H9 (cell line): ENCODE measurements around the gene ZNF14. TPM values are rescaled to one million over a fixed set of nuclear protein-coding genes. Genes with fewer than 3 reads are reported as not detected.

Experiments used
- DNase-seq: peaks from one replicate; pipeline ENCODE4 v3.0.0-alpha.2; 2017
- H2AFZ ChIP-seq: one replicate; pipeline ENCODE4 v1.6.1; 2013; ENCODE audit warnings: mild to moderate bottlenecking, low read length, control low read depth, moderate library complexity
- H2AK5ac ChIP-seq: 2 replicates; pipeline ENCODE4 v1.6.1; 2013; ENCODE audit warnings: low read length, control low read depth, mixed read lengths; ENCODE audit not compliant: insufficient read length
- H2BK120ac ChIP-seq: one replicate; pipeline ENCODE4 v1.6.1; 2013; ENCODE audit warnings: low read depth, mild to moderate bottlenecking, low read length, control low read depth, inconsistent platforms; ENCODE audit not compliant: poor library complexity, severe bottlenecking
- H2BK12ac ChIP-seq: 2 replicates; pipeline ENCODE4 v1.6.1; 2013; ENCODE audit warnings: low read length, control low read depth, mixed read lengths, low read depth; ENCODE audit not compliant: insufficient read length
- H2BK15ac ChIP-seq: 2 replicates; pipeline ENCODE4 v1.6.1; 2013; ENCODE audit warnings: low read depth, low read length, control low read depth
- H2BK20ac ChIP-seq: one replicate; pipeline ENCODE4 v1.6.1; 2013; ENCODE audit warnings: low read depth, mild to moderate bottlenecking, low read length, control low read depth, inconsistent platforms; ENCODE audit not compliant: poor library complexity, severe bottlenecking
- H2BK5ac ChIP-seq: 2 replicates; pipeline ENCODE4 v1.6.1; 2013; ENCODE audit warnings: low read length, control low read depth, mixed read lengths; ENCODE audit not compliant: insufficient read length
- H3K14ac ChIP-seq: 2 replicates; pipeline ENCODE4 v1.6.1; 2013; ENCODE audit warnings: low read length, control low read depth; ENCODE audit not compliant: insufficient read depth
- H3K18ac ChIP-seq: 2 replicates; pipeline ENCODE4 v1.6.1; 2013; ENCODE audit warnings: low read depth, mild to moderate bottlenecking, mixed read lengths, low read length, control low read depth; ENCODE audit not compliant: insufficient read length
- H3K23ac ChIP-seq: 2 replicates; pipeline ENCODE4 v1.6.1; 2013; ENCODE audit warnings: low read length, control low read depth, mixed read lengths, low read depth; ENCODE audit not compliant: insufficient read length
- H3K23me2 ChIP-seq: 2 replicates; pipeline ENCODE4 v1.6.1; 2013; ENCODE audit warnings: low read depth, mild to moderate bottlenecking, mixed read lengths, low read length, control low read depth; ENCODE audit not compliant: insufficient read length, poor library complexity, severe bottlenecking
- H3K27ac ChIP-seq: 2 replicates; pipeline ENCODE4 v1.5.1; 2013; ENCODE audit warnings: low read length, control low read depth, mixed read lengths, low read depth; ENCODE audit not compliant: insufficient read length
- H3K27me3 ChIP-seq: 2 replicates; pipeline ENCODE4 v1.6.1; 2013; ENCODE audit warnings: low read length, control low read depth, inconsistent platforms; ENCODE audit not compliant: insufficient read depth
- H3K4ac ChIP-seq: 2 replicates; pipeline ENCODE4 v1.6.1; 2013; ENCODE audit warnings: low read depth, mild to moderate bottlenecking, control low read depth, inconsistent platforms, low read length, moderate library complexity
- H3K4me1 ChIP-seq: 2 replicates; pipeline ENCODE4 v1.6.1; 2013; ENCODE audit warnings: low read length, control low read depth, inconsistent platforms; ENCODE audit not compliant: insufficient read depth
- H3K4me2 ChIP-seq: 2 replicates; pipeline ENCODE4 v1.6.1; 2013; ENCODE audit warnings: low read length, control low read depth, mixed read lengths; ENCODE audit not compliant: insufficient read length, insufficient read depth
- H3K56ac ChIP-seq: 2 replicates; pipeline ENCODE4 v1.6.1; 2013; ENCODE audit warnings: low read depth, mild to moderate bottlenecking, mixed read lengths, low read length, control low read depth; ENCODE audit not compliant: insufficient read length
- H3K79me1 ChIP-seq: 2 replicates; pipeline ENCODE4 v1.6.1; 2013; ENCODE audit warnings: low read depth, mild to moderate bottlenecking, moderate library complexity, low read length, control low read depth, inconsistent platforms; ENCODE audit not compliant: insufficient read depth, poor library complexity, severe bottlenecking
- H3K79me2 ChIP-seq: 2 replicates; pipeline ENCODE4 v1.6.1; 2013; ENCODE audit warnings: low read length, control low read depth, inconsistent platforms; ENCODE audit not compliant: insufficient read depth
- H3K9ac ChIP-seq: 2 replicates; pipeline ENCODE4 v1.6.1; 2013; ENCODE audit warnings: low read length, control low read depth, mixed read lengths; ENCODE audit not compliant: insufficient read length; ENCODE audit errors: extremely low read depth
- H3K9me3 ChIP-seq: one replicate; pipeline ENCODE4 v1.6.1; 2013; ENCODE audit warnings: low read depth, low read length, inconsistent platforms; ENCODE audit not compliant: control insufficient read depth
- H3T11ph ChIP-seq: one replicate; pipeline ENCODE4 v1.6.1; 2013; ENCODE audit warnings: mild to moderate bottlenecking, low read length, control low read depth, inconsistent platforms
- H4K20me1 ChIP-seq: one replicate; pipeline ENCODE4 v1.6.1; 2013; ENCODE audit not compliant: control insufficient read depth, insufficient read length, insufficient read depth
- H4K5ac ChIP-seq: 2 replicates; pipeline ENCODE4 v1.6.1; 2013; ENCODE audit warnings: low read depth, mild to moderate bottlenecking, mixed read lengths, low read length, control low read depth; ENCODE audit not compliant: insufficient read length
- H4K8ac ChIP-seq: replicated peaks from 2 replicates; pipeline ENCODE4 v1.6.1; 2013; ENCODE audit warnings: low read length, control low read depth, mixed read lengths, low read depth; ENCODE audit not compliant: insufficient read length
- H4K91ac ChIP-seq: 2 replicates; pipeline ENCODE4 v1.6.1; 2013; ENCODE audit warnings: low read depth, mild to moderate bottlenecking, moderate library complexity, mixed read lengths, low read length, control low read depth; ENCODE audit not compliant: insufficient read length
- H3K27ac Mint-ChIP-seq, 3 experiments: 2 replicates in 2 of 3; 3 replicates in 1 of 3; pipeline ENCODE4 v1.8.0; 2020 to 2021; ENCODE audit warnings: mixed read lengths in 3 of 3, mild to moderate bottlenecking in 1 of 3, moderate library complexity in 1 of 3
- H3K27me3 Mint-ChIP-seq: 2 replicates; pipeline ENCODE4 v1.8.0; 2021; ENCODE audit warnings: low read depth, mild to moderate bottlenecking, moderate library complexity, mixed read lengths
- H3K36me3 Mint-ChIP-seq, 3 experiments: 2 replicates in 2 of 3; 3 replicates in 1 of 3; pipeline ENCODE4 v1.8.0; 2020 to 2021; ENCODE audit warnings: low read depth in 3 of 3, mixed read lengths in 3 of 3; ENCODE audit not compliant: insufficient read depth in 1 of 3
- H3K4me1 Mint-ChIP-seq, 2 experiments: 2 replicates each; pipeline ENCODE4 v1.8.0; 2020; ENCODE audit warnings: mixed read lengths in 2 of 2
- H3K4me3 Mint-ChIP-seq, 2 experiments: 2 replicates in 1 of 2; 3 replicates in 1 of 2; pipeline ENCODE4 v1.8.0; 2020 to 2021; ENCODE audit warnings: mild to moderate bottlenecking in 2 of 2, mixed read lengths in 2 of 2, moderate library complexity in 1 of 2
- H3K9me3 Mint-ChIP-seq, 2 experiments: 2 replicates in 1 of 2; 3 replicates in 1 of 2; pipeline ENCODE4 v1.8.0; 2020; ENCODE audit warnings: mild to moderate bottlenecking in 2 of 2, mixed read lengths in 2 of 2, moderate library complexity in 1 of 2
- WGBS: extraction: QIAGEN DNeasy Blood & Tissue Kit; methylation state at CpG from one replicate; pipeline ENCODE4 v1.1.7; 2013; ENCODE audit warnings: missing lambda C conversion rate, low lambda C conversion rate, mixed read lengths; ENCODE audit not compliant: insufficient read length; ENCODE audit errors: extremely low coverage; 5-methylcytosine and 5-hydroxymethylcytosine counted together
- total RNA-seq: library from RNA; stranded (reverse); gene quantifications from 2 replicates; pipeline ENCODE4 v1.2.1, GENCODE V29; 2021
- TF ChIP-seq, protein P1 (sequence below): fragments of 200-600 bp; sonication (generic); conservative IDR thresholded peaks from 3 replicates; pipeline ENCODE4 v1.8.0; 2021; ENCODE audit warnings: antibody characterized with exemption, mild to moderate bottlenecking

Gene ZNF14
- total RNA-seq, 1 experiment from 2014 or later: 8.3 TPM

DNA sequence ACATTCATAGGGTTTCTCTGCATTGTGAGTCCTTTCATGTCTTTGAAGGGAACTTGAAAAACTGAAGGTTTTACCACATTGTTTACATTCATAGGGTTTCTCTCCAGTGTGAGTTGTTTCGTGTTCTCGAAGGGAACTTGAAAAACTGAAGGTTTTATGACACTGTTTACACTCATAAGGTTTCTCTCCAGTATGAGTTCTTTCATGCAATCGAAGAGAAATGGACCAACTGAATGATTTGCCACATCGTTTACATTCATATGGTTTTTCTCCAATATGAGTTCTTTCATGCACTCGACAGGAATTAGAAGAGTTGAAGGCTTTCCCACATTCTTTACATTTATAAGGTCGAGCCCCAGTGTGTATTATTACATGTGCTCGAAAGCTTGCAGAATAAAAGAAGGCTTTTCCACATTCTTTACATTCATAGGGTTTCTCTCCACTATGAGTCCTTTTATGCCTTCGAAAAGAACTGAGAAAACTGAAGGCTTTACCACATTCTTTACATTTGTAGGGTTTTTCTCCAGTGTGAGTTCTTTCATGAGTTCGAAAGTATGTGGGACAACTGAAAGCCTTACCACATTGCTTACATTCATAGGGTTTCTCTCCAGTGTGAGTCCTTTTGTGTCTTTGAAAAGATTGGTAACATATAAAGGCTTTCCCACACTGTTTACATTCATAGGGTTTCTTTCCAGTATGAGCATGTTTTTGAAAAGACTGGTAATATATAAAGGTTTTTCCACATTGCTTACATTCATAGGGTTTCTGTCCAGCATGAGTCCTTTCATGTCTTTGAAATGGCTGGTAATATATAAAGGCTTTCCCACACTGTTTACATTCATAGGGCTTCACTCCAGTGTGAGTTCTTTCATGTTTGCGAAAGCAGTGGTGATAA is 20.7 kb downstream of the ZNF14 start:
- TF ChIP-seq, protein P1, sequence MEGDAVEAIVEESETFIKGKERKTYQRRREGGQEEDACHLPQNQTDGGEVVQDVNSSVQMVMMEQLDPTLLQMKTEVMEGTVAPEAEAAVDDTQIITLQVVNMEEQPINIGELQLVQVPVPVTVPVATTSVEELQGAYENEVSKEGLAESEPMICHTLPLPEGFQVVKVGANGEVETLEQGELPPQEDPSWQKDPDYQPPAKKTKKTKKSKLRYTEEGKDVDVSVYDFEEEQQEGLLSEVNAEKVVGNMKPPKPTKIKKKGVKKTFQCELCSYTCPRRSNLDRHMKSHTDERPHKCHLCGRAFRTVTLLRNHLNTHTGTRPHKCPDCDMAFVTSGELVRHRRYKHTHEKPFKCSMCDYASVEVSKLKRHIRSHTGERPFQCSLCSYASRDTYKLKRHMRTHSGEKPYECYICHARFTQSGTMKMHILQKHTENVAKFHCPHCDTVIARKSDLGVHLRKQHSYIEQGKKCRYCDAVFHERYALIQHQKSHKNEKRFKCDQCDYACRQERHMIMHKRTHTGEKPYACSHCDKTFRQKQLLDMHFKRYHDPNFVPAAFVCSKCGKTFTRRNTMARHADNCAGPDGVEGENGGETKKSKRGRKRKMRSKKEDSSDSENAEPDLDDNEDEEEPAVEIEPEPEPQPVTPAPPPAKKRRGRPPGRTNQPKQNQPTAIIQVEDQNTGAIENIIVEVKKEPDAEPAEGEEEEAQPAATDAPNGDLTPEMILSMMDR: no peak
- H3K27ac Mint-ChIP-seq: no peak overlapping the region

More for the DNA sequence above, 20.7 kb downstream of the ZNF14 start:
- Histone ChIP-seq H2BK20ac (no peak overlapping the region), H3K56ac (no peak overlapping the region), H3K23me2 (no peaks in the 10 kb centered on the region), H3K9ac (no peak overlapping the region), H3K9me3 (peaks cover 97% of the 10 kb centered on the region), H2BK15ac (no peak overlapping the region), H3K79me2 (0 out of 2 replicates have a peak, but pooled peaks cover 1% of the 10 kb centered on the region), H3K4me2 (no peak overlapping the region), H4K91ac (no peak overlapping the region), H2AFZ (no peak overlapping the region), H2BK12ac (no peak overlapping the region), H3K27me3 (no peaks in the 10 kb centered on the region), H3K23ac (no peak overlapping the region), H3K14ac (no peak overlapping the region), H3K27ac (no peak overlapping the region), H3T11ph (no peak overlapping the region), H3K18ac (no peak overlapping the region), H2AK5ac (no peak overlapping the region), H3K79me1 (peaks cover 4% of the 10 kb centered on the region), H2BK5ac (no peak overlapping the region), H4K20me1 (no peaks in the 10 kb centered on the region), H3K4ac (no peak overlapping the region), H3K4me1 (no peaks in the 10 kb centered on the region), H2BK120ac (no peak overlapping the region), H4K8ac (no peak overlapping the region), H4K5ac (no peak overlapping the region)
- peaks cover 90 to 100% of the 10 kb centered on the region in 2 experiments for H3K9me3 Mint-ChIP-seq
- no peak overlapping the region for H3K4me3 Mint-ChIP-seq
- no peak for DNase-seq
- H3K27me3 Mint-ChIP-seq: peaks cover under 1% of the 10 kb centered on the region
- no CpG with 5 or more reads among the region's 10 CpGs for WGBS
- H3K36me3 Mint-ChIP-seq: peaks cover 88 to 94% (median 94%) of the 10 kb centered on the region in 3 experiments
- no peaks in the 10 kb centered on the region for H3K4me1 Mint-ChIP-seq
